GM12878 (cell line): ENCODE results near the gene RNF121. TPM values are rescaled to one million over a fixed set of nuclear protein-coding genes. Genes with fewer than 3 reads are reported as not detected.

Experiments
- CBX5 ChIP-seq: sonication (generic); IDR thresholded peaks from 2 replicates; pipeline ENCODE4 v1.6.1; 2016; ENCODE audit warnings: low read depth, moderate library complexity, mild to moderate bottlenecking, inconsistent platforms
- DPF2 ChIP-seq: fragments of 450-650 bp; IDR thresholded peaks from 2 replicates; pipeline ENCODE4 v1.6.1; 2017; ENCODE audit warnings: mild to moderate bottlenecking
- E4F1 ChIP-seq: fragments of 450-650 bp; IDR thresholded peaks from 2 replicates; pipeline ENCODE4 v1.6.1; 2018; ENCODE audit warnings: borderline replicate concordance, mild to moderate bottlenecking; ENCODE audit not compliant: partially characterized antibody
- JUND ChIP-seq: IDR thresholded peaks from 2 replicates; pipeline ENCODE4 v1.6.1; 2012; ENCODE audit warnings: low read depth, mild to moderate bottlenecking, low read length, improper control_type of control experiment, moderate library complexity
- POLR2A ChIP-seq: IDR thresholded peaks from 2 replicates; pipeline ENCODE4 v1.6.1; 2011; ENCODE audit warnings: low read depth, mild to moderate bottlenecking, low read length
- REST ChIP-seq: IDR thresholded peaks from 2 replicates; pipeline ENCODE4 v1.6.1; 2012; ENCODE audit warnings: mild to moderate bottlenecking, low read depth, low read length
- RUNX3 ChIP-seq: IDR thresholded peaks from 2 replicates; pipeline ENCODE4 v1.6.1; 2012; ENCODE audit warnings: low read length, inconsistent platforms
- TBL1XR1 ChIP-seq: IDR thresholded peaks from 2 replicates; pipeline ENCODE4 v1.6.1; 2012; ENCODE audit warnings: low read depth, low read length, improper control_type of control experiment
- ZBED1 ChIP-seq: IDR thresholded peaks from 2 replicates; pipeline ENCODE4 v1.6.1; 2016; ENCODE audit warnings: borderline replicate concordance
- ZNF217 ChIP-seq: fragments of 450-650 bp; IDR thresholded peaks from 2 replicates; pipeline ENCODE4 v1.6.1; 2017; ENCODE audit warnings: antibody characterized with exemption, mild to moderate bottlenecking
- ZNF687 ChIP-seq: fragments of 450-650 bp; IDR thresholded peaks from 2 replicates; pipeline ENCODE4 v1.6.1; 2017; ENCODE audit warnings: mild to moderate bottlenecking, moderate library complexity
- polyA plus RNA-seq, 11 experiments: library from polyadenylated mRNA; depleted of rRNA in 4 of 11; unstranded in 6 of 11; stranded (reverse) in 5 of 11; fragments of >200 nt; fragmentation: Nextera tagmentation in 4 of 11; fragmentation: Illumina TruSeq in 1 of 11; extraction: Ambion mirVana in 4 of 11; extraction: Trizol in 1 of 11; gene quantifications; 1 replicate in 1 of 11; 2 replicates in 10 of 11; pipeline versions ENCODE4 v1.2.1 to v1.2.3, GENCODE V29; 2011 to 2016; ENCODE audit warnings: inconsistent platforms in 2 of 11, missing spikeins in 2 of 11, low read depth in 1 of 11
- total RNA-seq, 4 experiments: library from RNA; depleted of rRNA in 3 of 4; stranded (reverse); fragments of >200 nt in 3 of 4; fragmentation: Illumina TruSeq in 1 of 4; extraction: Trizol in 1 of 4; gene quantifications; 2 replicates each; pipeline versions ENCODE4 v1.2.1 to v1.2.3, GENCODE V29; 2013 to 2021
- TF ChIP-seq, protein P1 (sequence below): fragments of 450-650 bp; IDR thresholded peaks from 2 replicates; pipeline ENCODE4 v1.6.1; 2016; ENCODE audit warnings: mild to moderate bottlenecking, moderate library complexity, borderline replicate concordance
- TF ChIP-seq, protein P2 (sequence below): IDR thresholded peaks from 2 replicates; pipeline ENCODE4 v1.6.1; 2011; ENCODE audit warnings: low read depth, low read length, improper control_type of control experiment, borderline replicate concordance

The RNF121 gene
- total and polyA plus RNA-seq, 10 of the 15 experiments (the other 5 are each of a cell fraction or from before 2014, with no cell fraction given) = 8.6 to 73.7 (median 32.7) TPM

DNA sequence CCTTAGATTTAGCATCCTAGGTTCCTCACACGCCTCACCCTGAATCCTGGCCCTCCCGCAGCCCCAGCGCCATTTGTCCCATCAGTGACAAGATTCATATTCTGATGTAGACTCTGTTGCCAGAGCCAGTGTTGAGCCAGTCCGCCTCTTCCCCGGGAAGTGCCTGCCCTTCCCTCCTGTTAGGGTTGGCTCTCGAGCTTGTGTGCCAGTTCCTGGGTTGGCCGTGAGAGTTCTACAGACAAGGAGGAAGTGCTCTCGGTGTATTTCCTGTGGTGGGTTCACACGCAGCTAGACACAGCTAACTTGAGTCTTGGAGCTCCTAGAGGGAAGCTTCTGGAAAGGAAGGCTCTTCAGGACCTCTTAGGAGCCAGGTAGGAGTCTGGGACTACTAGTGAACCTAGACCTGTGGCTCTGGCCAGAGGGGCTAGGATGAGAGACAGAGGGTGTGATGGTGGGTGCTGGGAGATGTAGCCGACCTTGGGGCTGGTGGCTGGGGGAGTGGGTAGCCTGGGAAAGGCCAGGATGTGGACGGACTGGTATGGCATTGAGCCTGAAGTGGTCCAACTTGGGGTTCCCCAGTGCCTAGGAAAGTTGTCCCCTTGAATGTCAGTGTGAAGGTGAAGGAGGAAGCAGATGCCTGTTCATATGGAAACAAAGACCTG lies 69.9 kb downstream of the RNF121 start, which contains the start of gene IL18BP (continued):
- TF ChIP-seq ZNF687 (peak; percentile 48), CBX5 (no peak), ZBED1 (no peak), JUND (no peak), DPF2 (0 out of 2 replicates have a peak, but pooled peaks have one; percentile 17), E4F1 (no peak), TBL1XR1 (no peak), REST (no peak), RUNX3 (peak; percentile 39; the same call in 1 of the 2 replicates), POLR2A (peak; percentile 59; the same call in 1 of the 2 replicates), ZNF217 (no peak)
- TF ChIP-seq, protein P1, sequence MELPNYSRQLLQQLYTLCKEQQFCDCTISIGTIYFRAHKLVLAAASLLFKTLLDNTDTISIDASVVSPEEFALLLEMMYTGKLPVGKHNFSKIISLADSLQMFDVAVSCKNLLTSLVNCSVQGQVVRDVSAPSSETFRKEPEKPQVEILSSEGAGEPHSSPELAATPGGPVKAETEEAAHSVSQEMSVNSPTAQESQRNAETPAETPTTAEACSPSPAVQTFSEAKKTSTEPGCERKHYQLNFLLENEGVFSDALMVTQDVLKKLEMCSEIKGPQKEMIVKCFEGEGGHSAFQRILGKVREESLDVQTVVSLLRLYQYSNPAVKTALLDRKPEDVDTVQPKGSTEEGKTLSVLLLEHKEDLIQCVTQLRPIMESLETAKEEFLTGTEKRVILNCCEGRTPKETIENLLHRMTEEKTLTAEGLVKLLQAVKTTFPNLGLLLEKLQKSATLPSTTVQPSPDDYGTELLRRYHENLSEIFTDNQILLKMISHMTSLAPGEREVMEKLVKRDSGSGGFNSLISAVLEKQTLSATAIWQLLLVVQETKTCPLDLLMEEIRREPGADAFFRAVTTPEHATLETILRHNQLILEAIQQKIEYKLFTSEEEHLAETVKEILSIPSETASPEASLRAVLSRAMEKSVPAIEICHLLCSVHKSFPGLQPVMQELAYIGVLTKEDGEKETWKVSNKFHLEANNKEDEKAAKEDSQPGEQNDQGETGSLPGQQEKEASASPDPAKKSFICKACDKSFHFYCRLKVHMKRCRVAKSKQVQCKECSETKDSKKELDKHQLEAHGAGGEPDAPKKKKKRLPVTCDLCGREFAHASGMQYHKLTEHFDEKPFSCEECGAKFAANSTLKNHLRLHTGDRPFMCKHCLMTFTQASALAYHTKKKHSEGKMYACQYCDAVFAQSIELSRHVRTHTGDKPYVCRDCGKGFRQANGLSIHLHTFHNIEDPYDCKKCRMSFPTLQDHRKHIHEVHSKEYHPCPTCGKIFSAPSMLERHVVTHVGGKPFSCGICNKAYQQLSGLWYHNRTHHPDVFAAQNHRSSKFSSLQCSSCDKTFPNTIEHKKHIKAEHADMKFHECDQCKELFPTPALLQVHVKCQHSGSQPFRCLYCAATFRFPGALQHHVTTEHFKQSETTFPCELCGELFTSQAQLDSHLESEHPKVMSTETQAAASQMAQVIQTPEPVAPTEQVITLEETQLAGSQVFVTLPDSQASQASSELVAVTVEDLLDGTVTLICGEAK = no peak
- TF ChIP-seq, protein P2, sequence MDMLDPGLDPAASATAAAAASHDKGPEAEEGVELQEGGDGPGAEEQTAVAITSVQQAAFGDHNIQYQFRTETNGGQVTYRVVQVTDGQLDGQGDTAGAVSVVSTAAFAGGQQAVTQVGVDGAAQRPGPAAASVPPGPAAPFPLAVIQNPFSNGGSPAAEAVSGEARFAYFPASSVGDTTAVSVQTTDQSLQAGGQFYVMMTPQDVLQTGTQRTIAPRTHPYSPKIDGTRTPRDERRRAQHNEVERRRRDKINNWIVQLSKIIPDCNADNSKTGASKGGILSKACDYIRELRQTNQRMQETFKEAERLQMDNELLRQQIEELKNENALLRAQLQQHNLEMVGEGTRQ = no peak
